ENCODE measurements around the gene DCHS1.

The DCHS1 gene

DNA sequence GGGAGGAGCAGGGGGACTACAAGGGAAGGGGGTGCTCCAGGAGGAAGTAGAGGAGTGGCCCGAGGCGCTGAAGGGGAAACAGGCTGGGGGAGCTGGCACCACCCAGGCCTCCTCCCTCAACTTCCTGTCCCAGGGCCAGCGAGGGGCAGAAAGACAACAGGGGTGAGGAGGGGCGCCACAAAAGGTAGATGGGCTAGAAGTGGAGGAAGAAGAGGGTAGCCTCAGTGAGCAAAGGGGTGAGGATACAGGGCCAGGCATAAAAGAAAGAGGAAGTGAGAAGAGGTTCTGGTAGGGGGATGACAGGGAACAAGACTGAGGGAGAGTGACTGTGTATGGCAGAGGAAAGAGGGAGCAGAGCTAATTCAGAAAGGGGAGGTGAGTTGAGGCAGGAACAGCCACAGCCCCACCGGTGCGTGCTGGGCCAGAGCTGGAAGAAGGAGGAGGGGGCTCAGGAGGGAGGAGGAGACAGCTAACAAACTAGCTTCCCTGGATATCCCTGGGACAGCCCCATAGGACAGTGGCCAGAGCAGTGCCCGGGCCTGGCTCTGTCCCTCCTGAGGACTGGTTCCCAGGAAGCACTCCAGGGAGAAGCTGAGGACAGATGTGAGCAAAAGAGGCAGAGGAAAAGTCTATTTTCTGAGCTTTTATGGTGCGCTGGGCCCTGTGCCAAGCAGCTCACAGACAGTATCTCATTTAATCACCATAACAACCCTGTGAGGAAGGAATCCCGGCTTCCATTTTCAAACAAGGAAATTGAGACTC lies 8.5 kb downstream of the DCHS1 start:
- Mint-ChIP-seq H3K36me3 (ENCODE audit: low read depth) (no peaks in the 10 kb centered on the region), H3K4me1 (no peaks in the 10 kb centered on the region), H3K4me3 (no peak overlapping the region), H3K27ac (no peak overlapping the region), H3K27me3 (no peaks in the 10 kb centered on the region), H3K9me3 (no peaks in the 10 kb centered on the region)
- DNase-seq (peak; percentile 33), ATAC-seq (no peak)

DNA sequence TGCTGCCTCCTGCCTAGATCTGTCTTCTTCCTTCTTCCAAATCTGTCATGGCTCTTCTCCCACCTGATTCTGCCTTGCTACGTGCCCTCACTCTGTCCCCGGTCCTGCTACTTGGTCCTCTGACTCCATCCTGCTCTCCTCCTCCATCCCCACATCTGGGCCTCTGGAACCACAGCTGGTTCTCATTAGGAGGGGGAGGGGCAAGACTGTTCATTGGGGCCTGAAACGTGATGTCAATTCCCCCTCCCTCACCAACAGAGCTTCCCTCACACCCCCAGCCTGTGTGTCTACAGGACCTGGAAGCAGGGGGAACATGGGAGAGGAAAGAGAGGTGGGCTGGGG lies 9.1 kb downstream of the DCHS1 start:
- H3K9me3 Mint-ChIP-seq, result no peaks in the 10 kb centered on the region
- ATAC-seq, result no peak
- H3K4me1 Mint-ChIP-seq, result no peaks in the 10 kb centered on the region

DNA sequence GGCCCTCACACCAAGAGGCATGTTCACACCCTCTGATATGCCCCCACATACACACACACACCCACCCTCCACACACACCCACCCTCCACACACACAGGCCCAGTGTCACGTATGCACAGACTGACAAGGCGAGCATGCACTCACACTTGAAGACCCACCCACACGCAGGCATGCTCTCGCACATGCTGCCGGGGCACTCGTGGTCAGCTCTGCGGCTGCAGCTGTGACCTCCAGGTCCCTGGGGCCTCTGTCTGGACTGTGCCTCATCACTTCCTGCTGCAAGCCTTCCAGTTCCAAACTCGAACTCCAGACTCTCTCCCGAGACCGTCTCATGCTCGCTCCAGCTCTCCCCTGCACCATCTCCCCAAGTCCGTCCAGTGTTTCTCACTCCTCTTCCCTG lies 9.5 kb downstream of the DCHS1 start:
- DNase-seq, result peak; percentile 28
- Mint-ChIP-seq H3K4me1 (no peaks in the 10 kb centered on the region), H3K4me3 (no peak overlapping the region), H3K36me3 (ENCODE audit: low read depth) (no peaks in the 10 kb centered on the region), H3K27ac (no peak overlapping the region), H3K9me3 (no peaks in the 10 kb centered on the region), H3K27me3 (no peaks in the 10 kb centered on the region)
- ATAC-seq, result no peak

More for the DNA sequence above, 9.1 kb downstream of the DCHS1 start:
- no peak for DNase-seq
- no peak overlapping the region for H3K27ac Mint-ChIP-seq
- H3K27me3 Mint-ChIP-seq, result no peaks in the 10 kb centered on the region
- H3K4me3 Mint-ChIP-seq, result no peak overlapping the region
- no peaks in the 10 kb centered on the region for H3K36me3 Mint-ChIP-seq (ENCODE audit: low read depth)

DNA sequence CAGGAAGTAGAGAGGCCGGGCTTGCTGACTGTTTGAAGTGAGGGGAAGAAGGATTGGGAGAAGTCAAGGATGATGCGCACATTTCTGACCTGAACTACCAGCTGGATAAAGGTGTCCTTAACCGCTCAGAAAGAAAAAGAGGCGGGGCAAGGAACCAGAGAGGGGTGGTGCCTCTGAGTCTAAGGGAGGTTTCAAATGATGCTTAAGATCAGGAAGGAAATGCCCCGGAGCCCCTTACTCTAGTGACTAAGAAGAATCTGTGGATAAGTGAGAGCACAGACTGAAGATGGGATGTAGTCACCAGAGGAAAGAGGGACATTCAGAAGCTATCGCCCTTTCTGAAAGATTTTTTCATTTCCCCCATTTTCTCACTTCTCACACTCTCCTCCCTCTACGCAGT lies 12.7 kb downstream of the DCHS1 start:
- Mint-ChIP-seq H3K36me3 (ENCODE audit: low read depth) (no peaks in the 10 kb centered on the region), H3K4me1 (no peaks in the 10 kb centered on the region), H3K4me3 (no peak overlapping the region), H3K27ac (no peak overlapping the region), H3K27me3 (no peaks in the 10 kb centered on the region), H3K9me3 (no peaks in the 10 kb centered on the region)
- ATAC-seq (no peak), DNase-seq (no peak)

DNA sequence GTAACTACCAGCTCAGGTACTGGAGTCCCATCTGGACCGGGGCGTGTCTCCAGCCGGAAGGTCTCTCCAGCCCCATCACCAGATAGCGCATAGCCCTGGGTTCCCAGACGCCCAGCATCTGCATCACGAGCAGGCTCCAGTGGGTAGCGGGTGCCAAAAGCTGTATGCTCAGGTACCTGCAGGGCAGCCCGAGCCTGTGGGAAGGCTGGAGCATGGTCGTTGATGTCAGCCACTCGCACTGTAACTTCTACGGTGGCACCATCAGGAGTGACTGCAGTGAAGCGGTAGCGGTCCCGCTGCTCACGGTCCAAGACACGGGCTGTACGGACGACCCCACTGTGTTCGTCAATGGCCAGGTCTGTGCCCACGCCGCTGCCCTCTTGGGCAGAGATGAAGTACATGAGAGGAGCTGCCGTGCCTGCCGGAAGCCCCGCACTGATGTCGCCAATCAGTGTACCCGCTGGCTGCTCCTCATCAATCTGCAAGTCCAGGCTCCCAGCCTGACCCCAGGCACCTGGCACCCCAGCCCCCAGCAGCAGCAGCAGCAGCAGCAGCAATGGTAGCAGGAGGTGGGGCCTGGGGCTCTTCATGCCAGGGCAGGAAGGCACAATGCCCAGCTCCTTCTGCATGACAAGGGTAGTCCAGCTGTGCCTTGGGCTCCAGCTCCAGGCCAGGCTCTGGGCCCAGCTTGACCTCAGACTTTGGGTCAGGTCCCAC lies 14.5 kb downstream of the DCHS1 start:
- no peak overlapping the region for H3K27ac Mint-ChIP-seq
- DNase-seq (no peak), ATAC-seq (no peak)
- no peaks in the 10 kb centered on the region for H3K4me1 Mint-ChIP-seq
- no peak overlapping the region for H3K4me3 Mint-ChIP-seq
- no peaks in the 10 kb centered on the region for H3K36me3 Mint-ChIP-seq (ENCODE audit: low read depth)
- no peaks in the 10 kb centered on the region for H3K9me3 Mint-ChIP-seq
- H3K27me3 Mint-ChIP-seq, result no peaks in the 10 kb centered on the region

DNA sequence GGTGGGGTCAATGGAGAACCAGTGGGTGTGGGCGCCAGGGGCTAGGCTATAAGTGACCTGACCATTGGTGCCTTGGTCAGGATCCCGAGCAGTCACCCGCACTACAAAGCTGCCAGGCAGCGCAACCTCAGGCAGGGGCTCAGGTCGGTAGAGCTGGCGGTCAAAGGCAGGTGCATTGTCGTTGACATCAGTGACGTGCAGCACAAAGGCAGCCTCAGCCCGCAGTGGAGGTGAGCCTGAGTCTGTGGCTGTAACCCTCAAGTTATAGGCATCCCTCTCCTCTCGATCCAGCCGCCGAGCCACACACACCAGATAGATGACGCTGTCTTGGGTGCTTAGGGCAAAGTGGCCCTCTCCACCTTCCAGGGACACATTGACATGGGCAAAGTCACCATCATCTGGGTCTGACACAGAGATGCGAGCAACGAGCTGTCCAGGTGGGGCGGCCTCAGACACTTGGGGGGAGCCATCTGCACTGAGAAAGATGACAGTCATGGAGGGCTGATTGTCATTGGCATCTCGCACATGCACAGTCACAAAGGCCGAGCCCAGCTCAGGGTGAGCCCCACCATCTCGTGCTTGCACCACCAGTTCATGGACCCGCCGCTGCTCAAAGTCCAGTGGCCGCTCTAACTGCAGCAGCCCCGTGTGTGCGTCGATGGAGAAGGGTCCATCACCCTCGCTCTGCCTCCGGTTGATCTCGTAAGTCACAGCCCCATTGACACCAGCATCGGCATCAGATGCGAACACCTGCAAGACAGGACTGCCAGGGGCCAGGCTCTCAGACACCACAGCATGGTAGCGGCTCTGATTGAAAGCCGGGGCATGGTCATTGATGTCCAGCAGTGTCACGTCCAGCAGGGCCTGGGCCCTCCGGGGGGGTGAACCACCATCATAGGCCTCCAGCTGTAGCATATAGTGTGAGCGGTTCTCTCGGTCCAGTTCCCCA lies 15.3 kb downstream of the DCHS1 start:
- DNase-seq (no peak), ATAC-seq (no peak)
- Mint-ChIP-seq H3K4me1 (no peaks in the 10 kb centered on the region), H3K36me3 (ENCODE audit: low read depth) (no peaks in the 10 kb centered on the region), H3K27me3 (no peaks in the 10 kb centered on the region), H3K4me3 (no peak overlapping the region), H3K9me3 (no peaks in the 10 kb centered on the region), H3K27ac (no peak overlapping the region)

DNA sequence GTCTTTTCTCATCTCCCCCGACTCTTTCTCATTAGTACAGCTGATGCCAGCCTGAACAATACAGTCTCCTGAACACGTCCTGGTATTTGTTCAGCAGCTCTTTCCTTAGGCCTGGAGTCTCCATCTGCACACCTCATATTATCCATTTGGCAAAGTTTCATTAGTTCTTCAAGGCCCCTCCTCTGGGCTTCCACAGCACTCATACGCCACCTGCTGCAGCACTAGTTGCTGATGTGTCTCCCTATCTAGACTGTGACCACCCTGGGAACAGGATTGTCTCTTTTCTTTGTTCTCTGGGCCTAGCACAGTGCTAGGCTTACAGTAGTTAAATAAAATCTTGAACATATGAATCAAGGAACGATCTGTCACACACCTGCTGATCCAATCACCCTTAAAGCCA lies 17.2 kb downstream of the DCHS1 start:
- no peaks in the 10 kb centered on the region for H3K9me3 Mint-ChIP-seq
- no peaks in the 10 kb centered on the region for H3K27me3 Mint-ChIP-seq
- no peak overlapping the region for H3K4me3 Mint-ChIP-seq
- no peaks in the 10 kb centered on the region for H3K36me3 Mint-ChIP-seq (ENCODE audit: low read depth)
- DNase-seq (no peak), ATAC-seq (no peak)
- H3K4me1 Mint-ChIP-seq, result no peaks in the 10 kb centered on the region
- H3K27ac Mint-ChIP-seq, result no peak overlapping the region

DNA sequence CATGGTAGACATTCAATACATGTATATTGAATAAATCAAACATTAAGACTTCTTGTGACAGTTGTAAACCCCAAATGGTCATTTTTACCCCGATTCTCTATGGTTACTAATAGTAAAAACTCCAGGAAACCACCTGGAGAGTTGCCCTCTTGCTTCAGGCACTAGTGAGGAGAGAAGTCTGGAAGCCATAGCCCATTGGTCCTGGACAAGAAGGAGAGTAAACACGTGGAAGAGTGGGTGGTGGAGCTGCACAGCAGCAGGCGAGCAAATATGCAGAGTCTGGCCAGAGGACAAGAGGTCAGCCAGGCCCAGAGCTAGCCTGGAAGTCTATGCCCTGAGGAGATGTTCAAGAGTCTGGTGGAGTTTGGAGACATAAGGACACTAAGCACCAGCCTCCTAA lies 17.7 kb downstream of the DCHS1 start:
- no peak for DNase-seq
- H3K27me3 Mint-ChIP-seq, result no peaks in the 10 kb centered on the region
- H3K36me3 Mint-ChIP-seq (ENCODE audit: low read depth), result no peaks in the 10 kb centered on the region
- no peaks in the 10 kb centered on the region for H3K9me3 Mint-ChIP-seq
- H3K27ac Mint-ChIP-seq, result no peak overlapping the region
- ATAC-seq, result no peak
- H3K4me1 Mint-ChIP-seq, result peaks cover under 1% of the 10 kb centered on the region
- no peak overlapping the region for H3K4me3 Mint-ChIP-seq

DNA sequence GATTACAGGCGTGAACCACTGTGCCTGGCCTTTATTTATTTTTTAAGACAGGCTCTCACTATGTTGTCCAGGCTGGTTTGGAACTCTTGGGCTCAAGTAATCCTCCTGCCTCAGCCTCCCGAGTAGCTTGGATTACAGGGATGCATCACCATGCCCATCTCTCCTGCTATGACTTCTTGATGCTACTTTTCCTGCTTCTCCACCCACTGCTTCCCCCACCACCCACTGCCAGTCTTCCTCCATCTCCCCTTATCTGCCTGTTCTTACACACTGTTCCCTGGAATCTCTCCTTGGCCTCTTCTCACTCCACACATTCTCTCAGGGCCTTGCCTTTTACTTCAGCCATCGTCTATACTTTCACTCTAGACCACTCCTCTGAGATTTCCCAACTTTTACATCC lies 19.1 kb downstream of the DCHS1 start:
- ATAC-seq (no peak), DNase-seq (no peak)
- Mint-ChIP-seq H3K4me3 (no peak overlapping the region), H3K27ac (no peak overlapping the region), H3K36me3 (ENCODE audit: low read depth) (no peaks in the 10 kb centered on the region), H3K4me1 (peaks cover 4% of the 10 kb centered on the region), H3K9me3 (no peaks in the 10 kb centered on the region), H3K27me3 (no peaks in the 10 kb centered on the region)

DNA sequence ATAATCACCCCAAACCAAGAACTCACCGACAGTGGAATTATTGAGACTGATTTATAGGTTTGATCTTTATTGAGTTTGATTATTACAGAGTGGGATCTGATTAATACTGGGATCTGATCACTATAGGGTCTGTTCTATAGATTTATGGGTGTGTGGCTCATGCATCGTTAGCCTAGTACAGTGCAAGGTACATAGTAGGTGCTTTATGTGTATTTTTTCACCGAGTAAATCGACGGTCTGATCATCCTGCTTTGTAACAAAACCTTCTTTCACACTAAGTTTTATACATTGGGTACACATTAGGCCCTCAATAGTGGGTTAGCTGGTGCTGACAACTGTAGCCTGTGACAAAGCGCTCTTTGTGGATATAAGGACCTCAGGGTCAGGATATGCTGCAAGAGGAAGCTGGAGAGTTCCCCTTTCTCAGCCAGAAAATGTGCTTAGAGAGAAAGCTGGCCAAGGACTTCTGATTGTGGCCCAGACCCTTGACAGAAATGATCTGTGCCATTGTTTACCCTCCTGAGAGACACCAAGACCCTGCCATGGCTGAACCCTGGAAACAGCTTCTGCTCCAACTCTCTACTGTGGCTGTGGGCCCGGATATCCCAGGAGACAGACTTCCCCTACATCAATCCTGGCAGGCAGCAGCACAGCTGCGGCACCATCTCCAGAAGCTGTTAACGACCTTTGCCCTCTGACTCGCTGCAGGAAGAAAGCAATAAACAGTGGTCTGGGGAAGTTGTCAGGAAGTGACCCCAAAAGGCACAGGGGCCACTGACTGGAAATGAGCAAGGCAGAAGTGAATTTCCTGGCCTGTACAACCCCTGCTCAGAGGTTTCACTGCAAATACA lies 20.3 kb downstream of the DCHS1 start:
- ATAC-seq (no peak), DNase-seq (no peak)
- peaks cover 4% of the 10 kb centered on the region for H3K4me1 Mint-ChIP-seq
- no peak overlapping the region for H3K27ac Mint-ChIP-seq
- H3K27me3 Mint-ChIP-seq, result no peaks in the 10 kb centered on the region
- H3K4me3 Mint-ChIP-seq, result no peak overlapping the region
- H3K9me3 Mint-ChIP-seq, result no peaks in the 10 kb centered on the region
- no peaks in the 10 kb centered on the region for H3K36me3 Mint-ChIP-seq (ENCODE audit: low read depth)

DNA sequence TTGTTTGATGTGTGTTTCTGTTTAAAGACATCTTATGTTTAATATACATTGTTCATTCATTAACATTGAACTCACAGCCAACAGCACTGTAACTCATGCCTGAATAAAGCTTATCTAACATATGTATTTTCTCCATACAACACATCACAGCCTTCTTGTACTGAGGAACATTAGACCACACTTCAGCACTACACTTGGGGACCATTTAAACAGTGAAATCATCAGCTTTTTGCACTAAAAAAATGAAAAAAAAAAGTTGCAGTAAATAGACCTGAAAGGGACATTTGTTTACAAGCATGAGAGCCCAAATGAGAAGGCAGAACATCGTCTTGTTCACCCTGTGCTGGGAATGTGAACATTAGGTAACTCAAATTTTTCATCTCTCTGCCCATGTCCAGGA lies 21.1 kb downstream of the DCHS1 start:
- Mint-ChIP-seq H3K4me1 (peaks cover 4% of the 10 kb centered on the region), H3K4me3 (no peak overlapping the region), H3K27me3 (no peaks in the 10 kb centered on the region), H3K9me3 (no peaks in the 10 kb centered on the region), H3K36me3 (ENCODE audit: low read depth) (no peaks in the 10 kb centered on the region), H3K27ac (no peak overlapping the region)
- DNase-seq (no peak), ATAC-seq (no peak)

DNA sequence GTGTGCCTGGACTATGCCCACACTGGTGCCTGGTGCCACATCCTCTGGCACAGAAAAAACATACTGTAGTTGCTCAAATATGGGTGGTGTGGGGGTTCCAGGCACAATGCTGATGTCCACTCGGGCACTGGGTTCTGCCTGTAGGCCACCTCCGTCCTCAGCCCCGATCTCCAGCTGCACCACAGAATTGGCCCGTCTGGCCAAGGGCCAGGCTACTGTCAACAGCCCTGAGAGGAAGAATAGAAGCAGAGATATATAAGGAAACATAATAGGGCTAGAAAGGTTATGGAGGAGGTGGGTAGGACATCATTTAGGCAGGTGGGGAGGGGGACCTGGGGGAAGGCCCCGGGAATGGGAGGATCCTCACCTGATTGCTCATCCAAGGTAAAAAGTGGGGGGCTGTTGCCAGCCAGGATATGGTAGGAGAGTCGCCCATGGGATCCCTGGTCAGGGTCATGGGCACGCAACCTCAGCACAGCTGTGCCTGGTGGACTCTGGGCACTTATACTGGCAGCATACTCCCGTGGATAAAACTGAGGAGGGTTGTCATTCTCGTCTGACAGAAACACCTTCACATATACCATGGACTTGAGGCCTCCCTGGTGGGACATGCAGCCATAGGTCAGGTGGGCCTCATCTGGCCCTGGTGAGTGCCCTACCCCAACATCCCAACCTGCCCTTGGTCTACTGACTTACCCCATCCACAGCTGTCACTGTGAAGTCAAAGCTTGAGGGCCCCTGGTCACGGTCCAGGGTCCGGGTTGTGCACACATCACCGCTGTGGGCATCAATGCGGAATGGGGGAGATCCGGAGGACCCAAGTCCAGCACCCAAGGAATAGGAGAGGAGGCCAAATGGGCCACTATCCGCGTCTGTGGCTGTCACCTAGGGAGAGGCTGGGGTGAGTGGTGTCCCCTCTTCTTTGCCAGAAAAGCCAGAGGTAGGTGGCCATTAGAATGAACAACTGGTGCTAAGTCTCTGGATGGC lies 21.9 kb downstream of the DCHS1 start:
- Mint-ChIP-seq H3K4me1 (peaks cover 4% of the 10 kb centered on the region), H3K27ac (no peak overlapping the region)
- ATAC-seq, result no peak

More for the DNA sequence above, 21.9 kb downstream of the DCHS1 start:
- H3K36me3 Mint-ChIP-seq (ENCODE audit: low read depth), result no peaks in the 10 kb centered on the region
- no peak overlapping the region for H3K4me3 Mint-ChIP-seq
- no peaks in the 10 kb centered on the region for H3K9me3 Mint-ChIP-seq
- no peak for DNase-seq
- no peaks in the 10 kb centered on the region for H3K27me3 Mint-ChIP-seq

All from activated naive CD8-positive, alpha-beta T cell treated with anti-CD3 and anti-CD28 coated beads, Interleukin-2, amount 50 U/mL, for 24 hours (primary cell).